SK-N-SH treated with all-trans-retinoic acid at 6 μM for 48 hours (cell line): ENCODE results near the gene RPP38.

Experiments used
- ARNTL ChIP-seq: fragments of 450-650 bp; formaldehyde crosslinking; IDR thresholded peaks from 2 replicates; pipeline ENCODE4 v1.5.0; 2020; ENCODE audit warnings: low read depth, mild to moderate bottlenecking, moderate library complexity, borderline replicate concordance
- ESRRG ChIP-seq: fragments of 250-450 bp; sonication (Bioruptor Pico); IDR thresholded peaks from 2 replicates; pipeline ENCODE4 v1.6.1; 2021; ENCODE audit warnings: mild to moderate bottlenecking
- GLIS3 ChIP-seq: fragments of 250-450 bp; sonication (Bioruptor Pico); IDR thresholded peaks from 2 replicates; pipeline ENCODE4 v1.5.0; 2020; ENCODE audit warnings: mild to moderate bottlenecking, moderate library complexity
- PATZ1 ChIP-seq: fragments of 250-450 bp; sonication (Bioruptor Pico); IDR thresholded peaks from 2 replicates; pipeline ENCODE4 v1.8.0; 2020; ENCODE audit warnings: mild to moderate bottlenecking, moderate library complexity, borderline replicate concordance
- PPARA ChIP-seq: fragments of 250-450 bp; sonication (Bioruptor Pico); IDR thresholded peaks from 2 replicates; pipeline ENCODE4 v1.5.0; 2020; ENCODE audit warnings: mild to moderate bottlenecking, borderline replicate concordance
- RARB ChIP-seq: fragments of 250-450 bp; sonication (Bioruptor Pico); IDR thresholded peaks from 2 replicates; pipeline ENCODE4 v1.8.0; 2021; ENCODE audit warnings: mild to moderate bottlenecking, moderate library complexity
- SNAI2 ChIP-seq: fragments of 250-450 bp; sonication (Bioruptor Pico); IDR thresholded peaks from 2 replicates; pipeline ENCODE4 v1.5.0; 2020; ENCODE audit warnings: mild to moderate bottlenecking, moderate library complexity
- ZFP3 ChIP-seq: fragments of 250-450 bp; sonication (Bioruptor Pico); IDR thresholded peaks from 2 replicates; pipeline ENCODE4 v1.5.0; 2020; ENCODE audit warnings: mild to moderate bottlenecking, moderate library complexity
- ZFP30 ChIP-seq: fragments of 450-650 bp; formaldehyde crosslinking; IDR thresholded peaks from 2 replicates; pipeline ENCODE4 v1.5.0; 2022; ENCODE audit warnings: mild to moderate bottlenecking, moderate library complexity
- ZNF565 ChIP-seq: fragments of 450-650 bp; formaldehyde crosslinking; conservative IDR thresholded peaks from 2 replicates; pipeline ENCODE4 v1.5.0; 2020; ENCODE audit warnings: low read depth, mild to moderate bottlenecking, moderate library complexity
- ZNF8 ChIP-seq: fragments of 450-650 bp; formaldehyde crosslinking; IDR thresholded peaks from 2 replicates; pipeline ENCODE4 v1.5.0; 2020; ENCODE audit warnings: mild to moderate bottlenecking, moderate library complexity
- TF ChIP-seq, protein P1 (sequence below): fragments of 250-450 bp; sonication (Bioruptor Pico); IDR thresholded peaks from 2 replicates; pipeline ENCODE4 v1.8.0; 2021; ENCODE audit warnings: low read depth, mild to moderate bottlenecking, moderate library complexity, borderline replicate concordance
- TF ChIP-seq, protein P2 (sequence below): fragments of 250-450 bp; sonication (Bioruptor Pico); IDR thresholded peaks from 2 replicates; pipeline ENCODE4 v1.5.1; 2021; ENCODE audit warnings: mild to moderate bottlenecking, moderate library complexity

GRCh38 chr10:15075421-15075820 is 21.7 kb upstream of the RPP38 start:
- TF ChIP-seq RARB (CRISPR knock-in tag) (no peak), PPARA (CRISPR knock-in tag) (no peak), ZFP30 (CRISPR knock-in tag) (no peak), GLIS3 (CRISPR knock-in tag) (no peak), ZFP3 (no peak), ZNF565 (no peak), ARNTL (no peak), PATZ1 (CRISPR knock-in tag) (no peak), ESRRG (CRISPR knock-in tag) (no peak), SNAI2 (no peak), ZNF8 (no peak)
- TF ChIP-seq, protein P1, sequence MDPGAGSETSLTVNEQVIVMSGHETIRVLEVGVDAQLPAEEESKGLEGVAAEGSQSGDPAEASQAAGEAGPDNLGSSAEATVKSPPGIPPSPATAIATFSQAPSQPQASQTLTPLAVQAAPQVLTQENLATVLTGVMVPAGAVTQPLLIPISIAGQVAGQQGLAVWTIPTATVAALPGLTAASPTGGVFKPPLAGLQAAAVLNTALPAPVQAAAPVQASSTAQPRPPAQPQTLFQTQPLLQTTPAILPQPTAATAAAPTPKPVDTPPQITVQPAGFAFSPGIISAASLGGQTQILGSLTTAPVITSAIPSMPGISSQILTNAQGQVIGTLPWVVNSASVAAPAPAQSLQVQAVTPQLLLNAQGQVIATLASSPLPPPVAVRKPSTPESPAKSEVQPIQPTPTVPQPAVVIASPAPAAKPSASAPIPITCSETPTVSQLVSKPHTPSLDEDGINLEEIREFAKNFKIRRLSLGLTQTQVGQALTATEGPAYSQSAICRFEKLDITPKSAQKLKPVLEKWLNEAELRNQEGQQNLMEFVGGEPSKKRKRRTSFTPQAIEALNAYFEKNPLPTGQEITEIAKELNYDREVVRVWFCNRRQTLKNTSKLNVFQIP (CRISPR knock-in tag) = no peak
- TF ChIP-seq, protein P2, sequence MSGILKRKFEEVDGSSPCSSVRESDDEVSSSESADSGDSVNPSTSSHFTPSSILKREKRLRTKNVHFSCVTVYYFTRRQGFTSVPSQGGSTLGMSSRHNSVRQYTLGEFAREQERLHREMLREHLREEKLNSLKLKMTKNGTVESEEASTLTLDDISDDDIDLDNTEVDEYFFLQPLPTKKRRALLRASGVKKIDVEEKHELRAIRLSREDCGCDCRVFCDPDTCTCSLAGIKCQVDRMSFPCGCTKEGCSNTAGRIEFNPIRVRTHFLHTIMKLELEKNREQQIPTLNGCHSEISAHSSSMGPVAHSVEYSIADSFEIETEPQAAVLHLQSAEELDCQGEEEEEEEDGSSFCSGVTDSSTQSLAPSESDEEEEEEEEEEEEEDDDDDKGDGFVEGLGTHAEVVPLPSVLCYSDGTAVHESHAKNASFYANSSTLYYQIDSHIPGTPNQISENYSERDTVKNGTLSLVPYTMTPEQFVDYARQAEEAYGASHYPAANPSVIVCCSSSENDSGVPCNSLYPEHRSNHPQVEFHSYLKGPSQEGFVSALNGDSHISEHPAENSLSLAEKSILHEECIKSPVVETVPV = no peak
